ENCODE data around the gene ARNT2.
A peak's percentile ranks its signal among the peaks of the same experiment; 100 is the strongest.

The ARNT2 gene

DNA sequence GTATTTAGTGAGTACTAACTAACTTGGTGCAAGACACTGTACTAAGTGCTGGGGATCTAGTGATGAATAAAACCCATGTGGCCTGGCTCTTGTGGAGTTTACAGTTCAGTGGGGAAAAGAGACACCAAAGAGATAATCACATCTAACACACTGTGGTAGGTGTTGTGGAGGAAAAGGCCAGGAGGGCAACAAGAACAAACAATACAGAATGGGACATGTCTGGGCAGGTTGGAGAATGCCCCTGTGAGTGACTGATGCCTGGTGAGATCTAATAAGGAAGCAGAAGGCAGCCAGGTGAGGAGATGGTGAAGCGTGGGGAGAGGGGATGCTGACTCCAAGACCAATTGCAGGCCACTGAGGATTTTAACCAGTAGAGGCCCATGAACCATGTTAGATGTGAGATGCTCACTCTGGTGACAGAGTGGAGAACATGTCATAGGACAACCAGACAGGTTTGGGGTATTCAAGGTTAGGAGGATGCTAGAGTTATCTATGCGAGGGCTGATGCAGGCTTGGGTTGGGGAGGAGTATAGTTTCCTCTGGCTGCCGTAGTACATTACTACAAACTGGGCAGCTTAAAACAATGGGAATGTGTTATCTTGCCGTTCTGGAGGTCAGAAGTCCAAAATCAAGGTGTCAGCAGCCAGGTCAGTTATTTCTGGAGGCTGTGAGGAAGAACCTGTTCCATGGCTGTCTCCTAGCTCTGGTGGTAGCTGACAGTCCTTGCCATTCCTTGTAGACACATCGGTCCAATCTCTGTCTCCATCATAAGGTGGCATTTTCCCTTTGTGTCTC lies 81.4 kb downstream of the ARNT2 start:
- TF ChIP-seq, protein P1, sequence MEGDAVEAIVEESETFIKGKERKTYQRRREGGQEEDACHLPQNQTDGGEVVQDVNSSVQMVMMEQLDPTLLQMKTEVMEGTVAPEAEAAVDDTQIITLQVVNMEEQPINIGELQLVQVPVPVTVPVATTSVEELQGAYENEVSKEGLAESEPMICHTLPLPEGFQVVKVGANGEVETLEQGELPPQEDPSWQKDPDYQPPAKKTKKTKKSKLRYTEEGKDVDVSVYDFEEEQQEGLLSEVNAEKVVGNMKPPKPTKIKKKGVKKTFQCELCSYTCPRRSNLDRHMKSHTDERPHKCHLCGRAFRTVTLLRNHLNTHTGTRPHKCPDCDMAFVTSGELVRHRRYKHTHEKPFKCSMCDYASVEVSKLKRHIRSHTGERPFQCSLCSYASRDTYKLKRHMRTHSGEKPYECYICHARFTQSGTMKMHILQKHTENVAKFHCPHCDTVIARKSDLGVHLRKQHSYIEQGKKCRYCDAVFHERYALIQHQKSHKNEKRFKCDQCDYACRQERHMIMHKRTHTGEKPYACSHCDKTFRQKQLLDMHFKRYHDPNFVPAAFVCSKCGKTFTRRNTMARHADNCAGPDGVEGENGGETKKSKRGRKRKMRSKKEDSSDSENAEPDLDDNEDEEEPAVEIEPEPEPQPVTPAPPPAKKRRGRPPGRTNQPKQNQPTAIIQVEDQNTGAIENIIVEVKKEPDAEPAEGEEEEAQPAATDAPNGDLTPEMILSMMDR (conservative IDR thresholded peaks at IDR 0.05; ENCODE audit: low read length), result no peak
- no peak for DNase-seq (ENCODE audit: low read depth)
- H3K4me3 ChIP-seq (ENCODE audit: low read length), result no peak overlapping the region

DNA sequence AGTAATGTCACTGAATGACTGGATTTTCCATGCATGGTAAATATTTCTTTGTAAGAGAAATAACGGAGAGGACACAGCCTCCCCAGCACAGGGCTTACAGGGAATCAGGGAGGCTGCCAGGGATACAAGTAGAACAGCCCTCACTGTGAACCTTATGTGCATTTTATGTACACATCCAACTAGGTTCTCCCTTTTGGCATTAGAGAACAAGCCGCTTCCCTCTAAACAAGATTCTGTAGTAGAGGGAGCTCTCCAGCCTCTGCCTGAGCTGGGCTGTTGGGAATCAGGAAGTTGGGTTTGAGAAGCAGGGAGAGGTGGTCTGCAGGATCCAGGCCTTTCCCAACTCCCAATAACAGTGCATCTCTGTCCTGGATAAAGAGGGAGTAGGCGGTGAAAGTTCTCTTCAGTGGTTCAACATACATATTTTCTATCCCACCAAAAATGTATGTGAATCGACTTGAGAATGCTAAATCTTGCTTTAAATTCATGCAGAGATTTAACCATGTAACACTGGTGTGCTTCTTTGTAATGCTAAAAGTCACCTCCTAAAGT lies 83.7 kb downstream of the ARNT2 start:
- no peak for DNase-seq (ENCODE audit: low read depth)
- no peak overlapping the region for H3K4me3 ChIP-seq (ENCODE audit: low read length)
- TF ChIP-seq, protein P1 (conservative IDR thresholded peaks at IDR 0.05; ENCODE audit: low read length), result no peak

DNA sequence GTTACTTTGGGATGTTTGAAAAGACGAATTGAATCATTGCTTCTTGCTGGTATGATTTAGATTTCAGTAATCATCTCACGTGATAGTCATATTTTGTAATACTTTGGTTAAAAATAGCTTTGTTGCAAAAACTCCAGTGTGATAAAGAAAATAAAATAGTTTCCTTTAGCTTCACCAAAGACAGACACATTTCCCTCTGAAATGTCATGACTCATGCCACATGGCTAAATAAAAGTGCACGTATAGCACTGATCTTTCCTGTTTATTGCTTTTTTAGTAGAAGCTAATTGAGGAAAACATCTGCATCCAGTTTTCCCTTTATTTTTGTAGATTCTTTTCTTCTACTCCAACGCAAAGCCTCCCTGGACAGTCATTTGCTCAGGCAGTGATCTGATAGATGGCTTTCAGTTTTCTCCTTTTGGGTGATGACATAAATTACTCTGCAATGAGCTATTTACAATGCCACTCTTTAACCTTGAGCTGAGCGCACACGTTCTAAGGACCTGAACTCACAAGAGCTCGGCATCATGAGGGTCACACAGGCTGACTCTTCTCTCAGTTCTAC lies 84.9 kb downstream of the ARNT2 start:
- peak; percentile 94 for DNase-seq (ENCODE audit: low read depth)
- TF ChIP-seq, protein P1 (conservative IDR thresholded peaks at IDR 0.05; ENCODE audit: low read length), result no peak
- H3K4me3 ChIP-seq (ENCODE audit: low read length), result no peak overlapping the region

DNA sequence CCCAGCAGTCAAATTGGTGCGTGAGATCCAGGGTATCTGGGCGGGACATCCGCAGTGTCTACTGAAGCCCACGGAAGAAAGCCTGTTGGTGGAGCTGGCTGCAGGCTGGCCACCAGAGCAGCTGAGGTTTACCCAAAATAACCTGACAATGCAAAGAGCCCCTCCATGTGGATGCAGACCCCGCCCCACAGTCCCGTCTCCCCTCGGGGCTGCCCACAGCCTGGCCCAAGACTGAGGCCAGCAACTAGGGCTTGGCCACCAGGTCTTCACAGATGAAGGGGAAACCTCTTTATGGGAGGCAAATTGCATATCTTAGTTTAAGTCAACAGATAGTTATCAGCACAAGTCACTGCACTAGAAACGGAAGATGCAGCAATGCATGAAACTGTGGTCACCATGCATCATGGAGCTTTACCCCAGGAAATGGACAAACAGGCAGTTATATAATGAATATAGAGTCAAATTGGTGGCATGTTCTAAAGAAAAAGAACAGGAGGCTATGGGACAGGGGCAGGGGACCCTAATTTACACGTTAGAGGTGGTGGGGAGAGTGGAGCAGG lies 86.3 kb downstream of the ARNT2 start:
- no peak overlapping the region for H3K4me3 ChIP-seq (ENCODE audit: low read length)
- no peak for DNase-seq (ENCODE audit: low read depth)
- TF ChIP-seq, protein P1 (conservative IDR thresholded peaks at IDR 0.05; ENCODE audit: low read length), result no peak

DNA sequence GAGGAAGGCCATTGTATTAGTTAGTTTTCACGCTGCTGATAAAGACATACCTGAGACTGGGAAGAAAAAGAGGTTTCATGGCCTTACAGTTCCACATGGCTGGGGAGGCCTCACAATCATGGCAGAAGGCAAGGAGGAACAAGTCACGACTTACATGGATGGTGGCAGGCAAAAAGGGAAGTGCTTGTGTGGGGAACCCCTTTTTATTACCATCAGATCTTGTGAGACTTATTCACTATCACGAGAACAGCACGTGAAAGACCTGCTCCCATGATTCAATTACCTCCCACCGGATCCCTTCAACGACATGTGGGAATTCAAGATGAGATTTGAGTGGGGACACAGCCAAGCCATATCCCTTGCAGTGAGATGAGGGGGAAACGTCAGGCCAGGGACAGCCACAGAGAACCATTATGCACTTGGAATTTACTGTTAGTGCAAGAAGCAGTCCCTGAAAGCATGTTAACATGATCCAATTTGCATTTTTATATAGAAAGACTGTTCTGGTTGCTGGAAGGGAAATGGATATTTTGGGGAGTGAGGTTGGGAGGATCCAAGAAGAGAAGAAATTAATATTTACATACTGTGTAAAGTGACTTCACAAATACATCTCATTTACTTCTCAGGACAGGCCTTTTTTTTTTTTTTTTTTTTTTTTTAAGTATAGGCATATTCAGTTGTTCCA lies 87.1 kb downstream of the ARNT2 start:
- DNase-seq (ENCODE audit: low read depth), result no peak
- TF ChIP-seq, protein P1 (conservative IDR thresholded peaks at IDR 0.05; ENCODE audit: low read length), result no peak
- H3K4me3 ChIP-seq (ENCODE audit: low read length), result no peak overlapping the region

DNA sequence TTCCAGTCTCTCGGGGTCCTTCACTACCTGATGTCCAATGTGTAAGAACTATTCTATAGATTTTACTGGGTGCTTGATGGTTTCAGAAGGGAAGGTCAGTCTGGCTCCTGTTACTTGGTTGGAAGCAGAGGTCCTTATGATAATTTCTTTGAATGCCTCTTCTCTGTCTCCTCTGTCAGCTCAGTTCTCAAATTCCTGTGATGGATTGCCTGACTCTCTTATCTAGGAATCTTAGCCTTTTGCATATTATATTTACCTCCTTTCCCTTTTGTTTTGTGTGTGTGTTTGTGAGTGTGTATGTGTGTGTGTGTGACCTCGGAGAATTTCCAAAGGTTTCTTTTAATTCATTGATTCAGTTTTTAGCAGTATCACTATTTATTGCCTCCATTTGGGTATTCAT lies 88.2 kb downstream of the ARNT2 start:
- no peak overlapping the region for H3K4me3 ChIP-seq (ENCODE audit: low read length)
- TF ChIP-seq, protein P1 (conservative IDR thresholded peaks at IDR 0.05; ENCODE audit: low read length), result no peak
- no peak for DNase-seq (ENCODE audit: low read depth)
